ENCODE data around the gene KIRREL3.

Gene KIRREL3

GRCh38 chr11:126627421-126627820, 373.1 kb downstream of the KIRREL3 start:
- Histone ChIP-seq H3K9ac (no peak overlapping the region), H4K20me1 (ENCODE audit: insufficient read depth) (no peaks in the 10 kb centered on the region), H3K4me3 (IDR thresholded peaks at IDR 0.05; ENCODE audit: insufficient read depth, low read depth, low read length) (no peak overlapping the region), H3K36me3 (ENCODE audit: insufficient read depth) (no peaks in the 10 kb centered on the region), H3K27ac (no peak overlapping the region), H3K27me3 (ENCODE audit: insufficient read depth, low read depth) (no peaks in the 10 kb centered on the region), H2AFZ (ENCODE audit: low read depth) (no peak overlapping the region), H3K4me1 (ENCODE audit: low read depth, poor library complexity, severe bottlenecking) (no peaks in the 10 kb centered on the region), H3K79me2 (ENCODE audit: insufficient read depth, low read depth) (no peaks in the 10 kb centered on the region), H3K4me2 (no peak overlapping the region)
- TF ChIP-seq, protein P1, sequence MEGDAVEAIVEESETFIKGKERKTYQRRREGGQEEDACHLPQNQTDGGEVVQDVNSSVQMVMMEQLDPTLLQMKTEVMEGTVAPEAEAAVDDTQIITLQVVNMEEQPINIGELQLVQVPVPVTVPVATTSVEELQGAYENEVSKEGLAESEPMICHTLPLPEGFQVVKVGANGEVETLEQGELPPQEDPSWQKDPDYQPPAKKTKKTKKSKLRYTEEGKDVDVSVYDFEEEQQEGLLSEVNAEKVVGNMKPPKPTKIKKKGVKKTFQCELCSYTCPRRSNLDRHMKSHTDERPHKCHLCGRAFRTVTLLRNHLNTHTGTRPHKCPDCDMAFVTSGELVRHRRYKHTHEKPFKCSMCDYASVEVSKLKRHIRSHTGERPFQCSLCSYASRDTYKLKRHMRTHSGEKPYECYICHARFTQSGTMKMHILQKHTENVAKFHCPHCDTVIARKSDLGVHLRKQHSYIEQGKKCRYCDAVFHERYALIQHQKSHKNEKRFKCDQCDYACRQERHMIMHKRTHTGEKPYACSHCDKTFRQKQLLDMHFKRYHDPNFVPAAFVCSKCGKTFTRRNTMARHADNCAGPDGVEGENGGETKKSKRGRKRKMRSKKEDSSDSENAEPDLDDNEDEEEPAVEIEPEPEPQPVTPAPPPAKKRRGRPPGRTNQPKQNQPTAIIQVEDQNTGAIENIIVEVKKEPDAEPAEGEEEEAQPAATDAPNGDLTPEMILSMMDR (conservative IDR thresholded peaks at IDR 0.05; ENCODE audit: low read depth, low read length), result no peak

DNA sequence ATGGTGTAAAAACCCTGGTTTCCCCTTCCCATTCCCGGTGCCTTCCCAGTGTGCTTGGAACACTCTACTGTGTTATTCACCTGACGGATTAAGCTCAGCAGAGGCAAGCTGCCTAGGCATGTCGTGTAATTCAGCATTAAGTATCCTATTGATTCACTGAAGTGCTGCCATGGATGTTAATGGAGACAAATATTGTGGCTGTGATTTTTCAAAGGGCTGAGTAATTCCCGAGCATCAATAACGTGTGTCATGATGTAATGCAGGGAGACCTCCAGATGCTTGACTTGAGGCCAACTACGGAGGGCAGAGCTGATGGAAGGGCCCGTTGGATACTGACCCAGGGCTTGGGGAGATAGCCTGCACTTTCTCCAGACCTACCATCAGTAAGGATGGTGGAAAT, 376.1 kb downstream of the KIRREL3 start:
- Histone ChIP-seq H3K4me3 (IDR thresholded peaks at IDR 0.05; ENCODE audit: insufficient read depth, low read depth, low read length) (no peak overlapping the region), H4K20me1 (ENCODE audit: insufficient read depth) (no peaks in the 10 kb centered on the region), H3K36me3 (ENCODE audit: insufficient read depth) (no peaks in the 10 kb centered on the region), H3K9ac (no peak overlapping the region), H3K27me3 (ENCODE audit: insufficient read depth, low read depth) (no peaks in the 10 kb centered on the region), H3K79me2 (ENCODE audit: insufficient read depth, low read depth) (no peaks in the 10 kb centered on the region), H3K27ac (no peak overlapping the region), H3K4me2 (no peak overlapping the region), H2AFZ (ENCODE audit: low read depth) (no peak overlapping the region), H3K4me1 (ENCODE audit: low read depth, poor library complexity, severe bottlenecking) (no peaks in the 10 kb centered on the region)
- TF ChIP-seq, protein P1 (conservative IDR thresholded peaks at IDR 0.05; ENCODE audit: low read depth, low read length), result no peak

DNA sequence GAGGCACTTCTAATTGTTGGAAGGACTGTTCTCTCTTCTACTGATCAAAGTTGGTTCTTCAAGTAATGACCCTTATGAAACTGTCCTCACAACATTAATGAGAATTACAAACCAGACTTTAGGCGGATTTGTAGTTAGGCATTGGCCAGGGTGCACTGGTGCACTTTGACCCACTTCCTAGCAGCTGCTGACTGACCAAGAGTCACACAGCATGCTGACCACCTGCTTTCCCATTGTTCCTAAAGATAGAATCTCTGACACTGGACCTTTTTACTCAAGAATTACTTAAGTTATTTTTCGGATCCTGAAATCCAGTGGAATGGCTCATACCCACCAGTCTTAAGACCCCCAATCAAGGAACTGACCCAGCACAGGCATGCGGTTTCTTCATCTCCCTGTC, 381.1 kb downstream of the KIRREL3 start:
- no peak overlapping the region for H3K9ac ChIP-seq
- H3K4me2 ChIP-seq, result no peak overlapping the region
- TF ChIP-seq, protein P1 (conservative IDR thresholded peaks at IDR 0.05; ENCODE audit: low read depth, low read length), result no peak
- H3K4me3 ChIP-seq (IDR thresholded peaks at IDR 0.05; ENCODE audit: insufficient read depth, low read depth, low read length), result no peak overlapping the region
- H3K27me3 ChIP-seq (ENCODE audit: insufficient read depth, low read depth), result no peaks in the 10 kb centered on the region
- no peak overlapping the region for H2AFZ ChIP-seq (ENCODE audit: low read depth)
- no peak overlapping the region for H3K27ac ChIP-seq
- H3K4me1 ChIP-seq (ENCODE audit: low read depth, poor library complexity, severe bottlenecking), result no peaks in the 10 kb centered on the region
- H3K79me2 ChIP-seq (ENCODE audit: insufficient read depth, low read depth), result no peaks in the 10 kb centered on the region
- no peaks in the 10 kb centered on the region for H4K20me1 ChIP-seq (ENCODE audit: insufficient read depth)
- H3K36me3 ChIP-seq (ENCODE audit: insufficient read depth), result no peaks in the 10 kb centered on the region

- Histone ChIP-seq H3K4me3 (IDR thresholded peaks at IDR 0.05; ENCODE audit: insufficient read depth, low read depth, low read length) (no peak overlapping the region), H3K27me3 (ENCODE audit: insufficient read depth, low read depth) (no peaks in the 10 kb centered on the region), H3K9ac (no peak overlapping the region), H4K20me1 (ENCODE audit: insufficient read depth) (no peaks in the 10 kb centered on the region), H3K4me2 (no peak overlapping the region), H3K27ac (no peak overlapping the region), H2AFZ (ENCODE audit: low read depth) (no peak overlapping the region), H3K79me2 (ENCODE audit: insufficient read depth, low read depth) (no peaks in the 10 kb centered on the region), H3K36me3 (ENCODE audit: insufficient read depth) (no peaks in the 10 kb centered on the region), H3K4me1 (ENCODE audit: low read depth, poor library complexity, severe bottlenecking) (no peaks in the 10 kb centered on the region)
- TF ChIP-seq, protein P1 (conservative IDR thresholded peaks at IDR 0.05; ENCODE audit: low read depth, low read length), result no peak
These were observed 384.7 kb downstream of the KIRREL3 start for GRCh38 chr11:126615845-126616244.
